ENCODE measurements around the gene SPINDOC.

DNA sequence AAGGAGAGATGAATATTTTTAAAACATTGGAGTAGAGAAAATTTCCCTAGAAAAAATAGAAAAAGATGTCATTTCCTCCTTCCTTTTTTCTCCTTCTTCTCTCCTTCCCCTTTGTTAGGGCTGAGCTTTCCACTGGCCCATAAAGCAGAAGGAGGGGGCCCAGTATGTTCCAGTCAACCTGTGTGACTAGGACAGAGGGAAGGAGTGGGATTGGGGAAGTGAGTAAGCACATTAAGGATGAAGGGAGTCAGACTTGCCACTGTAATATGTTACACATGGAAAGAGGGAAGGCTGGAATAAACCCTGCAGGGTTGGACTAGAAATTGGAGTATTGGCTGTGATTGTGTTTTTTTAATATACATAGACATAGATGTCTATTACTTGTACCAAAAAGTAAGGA, 20.1 kb upstream of the SPINDOC start:
- TF ChIP-seq, protein P1, sequence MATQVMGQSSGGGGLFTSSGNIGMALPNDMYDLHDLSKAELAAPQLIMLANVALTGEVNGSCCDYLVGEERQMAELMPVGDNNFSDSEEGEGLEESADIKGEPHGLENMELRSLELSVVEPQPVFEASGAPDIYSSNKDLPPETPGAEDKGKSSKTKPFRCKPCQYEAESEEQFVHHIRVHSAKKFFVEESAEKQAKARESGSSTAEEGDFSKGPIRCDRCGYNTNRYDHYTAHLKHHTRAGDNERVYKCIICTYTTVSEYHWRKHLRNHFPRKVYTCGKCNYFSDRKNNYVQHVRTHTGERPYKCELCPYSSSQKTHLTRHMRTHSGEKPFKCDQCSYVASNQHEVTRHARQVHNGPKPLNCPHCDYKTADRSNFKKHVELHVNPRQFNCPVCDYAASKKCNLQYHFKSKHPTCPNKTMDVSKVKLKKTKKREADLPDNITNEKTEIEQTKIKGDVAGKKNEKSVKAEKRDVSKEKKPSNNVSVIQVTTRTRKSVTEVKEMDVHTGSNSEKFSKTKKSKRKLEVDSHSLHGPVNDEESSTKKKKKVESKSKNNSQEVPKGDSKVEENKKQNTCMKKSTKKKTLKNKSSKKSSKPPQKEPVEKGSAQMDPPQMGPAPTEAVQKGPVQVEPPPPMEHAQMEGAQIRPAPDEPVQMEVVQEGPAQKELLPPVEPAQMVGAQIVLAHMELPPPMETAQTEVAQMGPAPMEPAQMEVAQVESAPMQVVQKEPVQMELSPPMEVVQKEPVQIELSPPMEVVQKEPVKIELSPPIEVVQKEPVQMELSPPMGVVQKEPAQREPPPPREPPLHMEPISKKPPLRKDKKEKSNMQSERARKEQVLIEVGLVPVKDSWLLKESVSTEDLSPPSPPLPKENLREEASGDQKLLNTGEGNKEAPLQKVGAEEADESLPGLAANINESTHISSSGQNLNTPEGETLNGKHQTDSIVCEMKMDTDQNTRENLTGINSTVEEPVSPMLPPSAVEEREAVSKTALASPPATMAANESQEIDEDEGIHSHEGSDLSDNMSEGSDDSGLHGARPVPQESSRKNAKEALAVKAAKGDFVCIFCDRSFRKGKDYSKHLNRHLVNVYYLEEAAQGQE (IDR thresholded peaks at IDR 0.05; ENCODE audit: low read depth): no peak
- TF ChIP-seq EZH2phosphoT487 (IDR thresholded peaks at IDR 0.05; ENCODE audit: borderline replicate concordance) (no peak), POLR2A (IDR thresholded peaks at IDR 0.05; ENCODE audit: borderline replicate concordance, extremely low read depth, insufficient read depth, insufficient read length) (no peak), ZFX (IDR thresholded peaks at IDR 0.05) (no peak), EGR1 (IDR thresholded peaks at IDR 0.05; ENCODE audit: low read depth) (no peak), TCF7L2 (IDR thresholded peaks at IDR 0.05; ENCODE audit: borderline replicate concordance, extremely low read depth, insufficient read depth, insufficient read length) (no peak)
- TF ChIP-seq, protein P2, sequence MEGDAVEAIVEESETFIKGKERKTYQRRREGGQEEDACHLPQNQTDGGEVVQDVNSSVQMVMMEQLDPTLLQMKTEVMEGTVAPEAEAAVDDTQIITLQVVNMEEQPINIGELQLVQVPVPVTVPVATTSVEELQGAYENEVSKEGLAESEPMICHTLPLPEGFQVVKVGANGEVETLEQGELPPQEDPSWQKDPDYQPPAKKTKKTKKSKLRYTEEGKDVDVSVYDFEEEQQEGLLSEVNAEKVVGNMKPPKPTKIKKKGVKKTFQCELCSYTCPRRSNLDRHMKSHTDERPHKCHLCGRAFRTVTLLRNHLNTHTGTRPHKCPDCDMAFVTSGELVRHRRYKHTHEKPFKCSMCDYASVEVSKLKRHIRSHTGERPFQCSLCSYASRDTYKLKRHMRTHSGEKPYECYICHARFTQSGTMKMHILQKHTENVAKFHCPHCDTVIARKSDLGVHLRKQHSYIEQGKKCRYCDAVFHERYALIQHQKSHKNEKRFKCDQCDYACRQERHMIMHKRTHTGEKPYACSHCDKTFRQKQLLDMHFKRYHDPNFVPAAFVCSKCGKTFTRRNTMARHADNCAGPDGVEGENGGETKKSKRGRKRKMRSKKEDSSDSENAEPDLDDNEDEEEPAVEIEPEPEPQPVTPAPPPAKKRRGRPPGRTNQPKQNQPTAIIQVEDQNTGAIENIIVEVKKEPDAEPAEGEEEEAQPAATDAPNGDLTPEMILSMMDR (IDR thresholded peaks at IDR 0.05 in 2 of 3, conservative IDR thresholded peaks at IDR 0.05 in 1 of 3; ENCODE audit: borderline replicate concordance in 1 of 3, insufficient read depth in 1 of 3, low read depth in 2 of 3, low read length in 2 of 3): no peak
